ENCODE data around the gene CFAP46. TPM values are rescaled to one million over a fixed set of nuclear protein-coding genes. Genes with fewer than 3 reads are reported as not detected.

Gene CFAP46
- total RNA-seq, 3 donors from 2014 or later (not counting 1 experiment from before 2014, with no cell fraction given), result 0.35 TPM; not detected in 2

- no peaks in the 10 kb centered on the region for H3K27me3 ChIP-seq (ENCODE audit: control insufficient read depth, insufficient read depth, low read length)
- Mint-ChIP-seq H3K4me3 (no peak overlapping the region), H3K27ac (no peak overlapping the region), H3K4me1 (peaks cover 9 to 26% of the 10 kb centered on the region in 2 donors), H3K36me3 (no peaks in the 10 kb centered on the region), H3K9me3 (no peaks in the 10 kb centered on the region), H3K27me3 (ENCODE audit: low read depth in 2 of 2) (no peaks in the 10 kb centered on the region)
- WGBS (ENCODE audit: insufficient coverage), result 91% methylated on average over 22 of the region's 22 CpGs
- no peaks in the 10 kb centered on the region for H3K9me3 ChIP-seq (ENCODE audit: control insufficient read depth, insufficient read depth, low read length)
- ATAC-seq, result no peak
- DNase-seq, result no peak
- TF ChIP-seq CTCF (IDR thresholded peaks at IDR 0.05), result no peak
- no peak overlapping the region for H3K27ac ChIP-seq (ENCODE audit: low read length)
- peaks cover 17% of the 10 kb centered on the region for H3K4me1 ChIP-seq (ENCODE audit: control insufficient read depth, insufficient read depth, low read length)
- no peaks in the 10 kb centered on the region for H3K36me3 ChIP-seq (ENCODE audit: control insufficient read depth, insufficient read depth, low read length)
- no peak overlapping the region for H3K4me3 ChIP-seq (ENCODE audit: low read length)
- intact Hi-C loops (cut with micrococcal nuclease), result no loop called here
Observed at GRCh38 chr10:132861116-132861691, 81.2 kb downstream of the CFAP46 start.

GRCh38 chr10:132860532-132860931 is 81.8 kb downstream of the CFAP46 start:
- Mint-ChIP-seq H3K4me1 (peaks cover 9 to 26% of the 10 kb centered on the region in 2 donors), H3K27ac (no peak overlapping the region), H3K4me3 (no peak overlapping the region), H3K36me3 (no peaks in the 10 kb centered on the region), H3K27me3 (ENCODE audit: low read depth in 2 of 2) (no peaks in the 10 kb centered on the region), H3K9me3 (no peaks in the 10 kb centered on the region)
- no peaks in the 10 kb centered on the region for H3K27me3 ChIP-seq (ENCODE audit: control insufficient read depth, insufficient read depth, low read length)
- ATAC-seq (no peak), DNase-seq (no peak)
- no peak overlapping the region for H3K27ac ChIP-seq (ENCODE audit: low read length)
- peaks cover 3% of the 10 kb centered on the region for H3K9me3 ChIP-seq (ENCODE audit: control insufficient read depth, insufficient read depth, low read length)
- H3K4me1 ChIP-seq (ENCODE audit: control insufficient read depth, insufficient read depth, low read length), result peaks cover 17% of the 10 kb centered on the region
- H3K4me3 ChIP-seq (ENCODE audit: low read length), result no peak overlapping the region
- no peak for TF ChIP-seq CTCF (IDR thresholded peaks at IDR 0.05)
- H3K36me3 ChIP-seq (ENCODE audit: control insufficient read depth, insufficient read depth, low read length), result no peaks in the 10 kb centered on the region
- 92% methylated on average over 16 of the region's 16 CpGs for WGBS (ENCODE audit: insufficient coverage)
- intact Hi-C loops (cut with micrococcal nuclease), result no loop called here

GRCh38 chr10:132859084-132859855 is 83.1 kb downstream of the CFAP46 start:
- Mint-ChIP-seq H3K27me3 (ENCODE audit: low read depth in 2 of 2) (no peaks in the 10 kb centered on the region), H3K9me3 (no peaks in the 10 kb centered on the region), H3K27ac (no peak overlapping the region), H3K4me1 (peaks cover 9 to 16% of the 10 kb centered on the region in 2 donors), H3K36me3 (no peaks in the 10 kb centered on the region), H3K4me3 (no peak overlapping the region)
- no peak for TF ChIP-seq CTCF (IDR thresholded peaks at IDR 0.05)
- Histone ChIP-seq H3K4me3 (ENCODE audit: low read length) (no peak overlapping the region), H3K36me3 (ENCODE audit: control insufficient read depth, insufficient read depth, low read length) (no peaks in the 10 kb centered on the region), H3K27ac (ENCODE audit: low read length) (no peak overlapping the region), H3K4me1 (ENCODE audit: control insufficient read depth, insufficient read depth, low read length) (peaks cover 9% of the 10 kb centered on the region), H3K9me3 (ENCODE audit: control insufficient read depth, insufficient read depth, low read length) (peaks cover 3% of the 10 kb centered on the region), H3K27me3 (ENCODE audit: control insufficient read depth, insufficient read depth, low read length) (no peaks in the 10 kb centered on the region)
- DNase-seq, result no peak
- 92% methylated on average over 32 of the region's 32 CpGs for WGBS (ENCODE audit: insufficient coverage)
- ATAC-seq, result no peak
- intact Hi-C loops (cut with micrococcal nuclease), result no loop called here

All from natural killer cell (primary cell).